ENCODE data around the gene SEC63.

- no peak for TF ChIP-seq POLR2A (IDR thresholded peaks at IDR 0.05)
- TF ChIP-seq CTCF (IDR thresholded peaks at IDR 0.05): no peak
Observed at GRCh38 chr6:107928984-107929383, 29.0 kb downstream of the SEC63 start.
